ENCODE measurements around the gene ARGLU1. TPM values are rescaled to one million over a fixed set of nuclear protein-coding genes. Genes with fewer than 3 reads are reported as not detected.

Gene ARGLU1
- total RNA-seq, 1 experiment from 2014 or later: 94.4 TPM

DNA sequence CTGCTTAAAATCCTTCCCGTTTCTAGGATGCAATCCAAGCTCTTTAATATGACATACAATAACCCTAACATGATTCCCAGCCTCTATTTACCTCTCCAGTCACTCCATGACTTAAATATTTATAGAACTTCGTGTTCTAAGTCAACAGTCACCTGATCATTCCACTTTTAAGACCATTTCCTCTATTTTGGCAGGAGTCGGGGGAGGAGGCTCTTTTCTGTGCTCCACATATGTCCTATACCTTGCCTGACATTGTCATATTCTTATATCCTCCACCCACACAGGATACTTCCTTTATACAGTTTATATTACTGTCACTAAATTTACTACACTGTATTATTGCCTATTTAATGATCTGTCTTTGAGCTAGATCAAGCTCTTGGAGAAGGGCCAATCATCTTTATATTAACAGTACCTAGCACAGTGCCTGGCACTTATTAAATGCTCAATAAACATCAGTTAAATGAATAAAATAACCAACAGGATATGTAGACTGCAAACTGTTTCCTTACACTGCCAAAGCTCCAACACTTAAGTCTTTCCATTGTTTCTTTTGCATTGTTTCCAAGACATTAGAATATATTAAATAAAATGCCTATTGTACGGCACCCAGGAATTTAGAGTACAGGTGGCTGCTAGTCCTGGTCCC is 2.7 kb downstream of the ARGLU1 start:
- CTCF ChIA-PET: interaction anchor here (0.6 to 2.3 kb wide), 9 partner anchors 9 to 556 kb away, joined by 3 to 14 read pairs (median 4); partner anchors contain the start of gene EFNB2

DNA sequence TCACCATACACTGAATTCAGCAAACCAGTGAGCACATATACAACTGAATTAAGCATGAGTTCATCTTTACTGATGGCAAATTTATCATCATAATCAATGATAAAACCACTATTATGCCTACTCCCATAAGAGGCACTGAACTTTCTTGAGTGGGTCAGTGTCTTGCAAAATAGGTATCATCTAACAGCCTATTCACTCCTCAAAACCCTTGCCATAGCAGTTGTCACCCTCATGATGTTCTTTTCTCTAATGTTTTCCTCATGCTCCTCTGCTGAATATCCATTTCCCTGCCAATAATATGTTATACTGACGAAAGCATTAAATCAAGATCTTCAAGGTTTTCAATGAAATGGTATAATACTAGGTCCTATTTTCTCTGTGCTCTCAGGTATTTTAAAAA is 5.6 kb downstream of the ARGLU1 start:
- Mint-ChIP-seq H3K27me3 (ENCODE audit: insufficient read depth, unreplicated experiment) (no peaks in the 10 kb centered on the region), H3K4me3 (ENCODE audit: unreplicated experiment) (no peak overlapping the region), H3K4me1 (ENCODE audit: insufficient read depth, unreplicated experiment) (peaks cover 46% of the 10 kb centered on the region), H3K27ac (ENCODE audit: low read depth, unreplicated experiment) (no peak overlapping the region), H3K9me3 (ENCODE audit: unreplicated experiment) (no peaks in the 10 kb centered on the region), H3K36me3 (ENCODE audit: insufficient read depth, unreplicated experiment) (peaks cover 29% of the 10 kb centered on the region)
- intact Hi-C loops (cut with micrococcal nuclease): loop anchor here (10.0 kb wide), 1 partner anchor 362 kb away; no protein-coding TSS in a partner anchor
- POLR2A ChIA-PET: interaction anchor here (1.6 to 8.8 kb wide), 3 partner anchors 11 to 58 kb away, joined by 3 to 83 read pairs (median 4); partner anchors contain the start of gene EFNB2
- CTCF ChIA-PET: interaction anchor here (0.9 to 1.5 kb wide), 3 partner anchors 9 to 564 kb away, joined by 3 to 4 read pairs (median 3); no protein-coding TSS in a partner anchor
- no TSS peak for BruUV-seq (replicated peaks)
- TF ChIP-seq, protein P1, sequence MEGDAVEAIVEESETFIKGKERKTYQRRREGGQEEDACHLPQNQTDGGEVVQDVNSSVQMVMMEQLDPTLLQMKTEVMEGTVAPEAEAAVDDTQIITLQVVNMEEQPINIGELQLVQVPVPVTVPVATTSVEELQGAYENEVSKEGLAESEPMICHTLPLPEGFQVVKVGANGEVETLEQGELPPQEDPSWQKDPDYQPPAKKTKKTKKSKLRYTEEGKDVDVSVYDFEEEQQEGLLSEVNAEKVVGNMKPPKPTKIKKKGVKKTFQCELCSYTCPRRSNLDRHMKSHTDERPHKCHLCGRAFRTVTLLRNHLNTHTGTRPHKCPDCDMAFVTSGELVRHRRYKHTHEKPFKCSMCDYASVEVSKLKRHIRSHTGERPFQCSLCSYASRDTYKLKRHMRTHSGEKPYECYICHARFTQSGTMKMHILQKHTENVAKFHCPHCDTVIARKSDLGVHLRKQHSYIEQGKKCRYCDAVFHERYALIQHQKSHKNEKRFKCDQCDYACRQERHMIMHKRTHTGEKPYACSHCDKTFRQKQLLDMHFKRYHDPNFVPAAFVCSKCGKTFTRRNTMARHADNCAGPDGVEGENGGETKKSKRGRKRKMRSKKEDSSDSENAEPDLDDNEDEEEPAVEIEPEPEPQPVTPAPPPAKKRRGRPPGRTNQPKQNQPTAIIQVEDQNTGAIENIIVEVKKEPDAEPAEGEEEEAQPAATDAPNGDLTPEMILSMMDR (IDR thresholded peaks at IDR 0.05; ENCODE audit: unreplicated experiment): no peak
- no peak for DNase-seq (ENCODE audit: unreplicated experiment)

More for the DNA sequence above, 2.7 kb downstream of the ARGLU1 start:
- TF ChIP-seq, protein P1 (IDR thresholded peaks at IDR 0.05; ENCODE audit: unreplicated experiment): no peak
- H3K4me1 Mint-ChIP-seq (ENCODE audit: insufficient read depth, unreplicated experiment): peaks cover 49% of the 10 kb centered on the region
- H3K27ac Mint-ChIP-seq (ENCODE audit: low read depth, unreplicated experiment): peak overlapping the region; percentile 32
- DNase-seq (ENCODE audit: unreplicated experiment): no peak
- H3K9me3 Mint-ChIP-seq (ENCODE audit: unreplicated experiment): no peaks in the 10 kb centered on the region
- H3K4me3 Mint-ChIP-seq (ENCODE audit: unreplicated experiment): peak overlapping the region; percentile 81
- intact Hi-C loops (cut with micrococcal nuclease): loop anchor here (5.0 to 10.0 kb wide), 2 partner anchors 360 to 557 kb away; no protein-coding TSS in a partner anchor
- POLR2A ChIA-PET: interaction anchor here (0.6 to 8.8 kb wide), 8 partner anchors 7 to 353 kb away, joined by 3 to 83 read pairs (median 10); partner anchors contain the start of gene EFNB2
- no TSS peak for BruUV-seq (replicated peaks)
- peaks cover 6% of the 10 kb centered on the region for H3K36me3 Mint-ChIP-seq (ENCODE audit: insufficient read depth, unreplicated experiment)
- no peaks in the 10 kb centered on the region for H3K27me3 Mint-ChIP-seq (ENCODE audit: insufficient read depth, unreplicated experiment)

DNA sequence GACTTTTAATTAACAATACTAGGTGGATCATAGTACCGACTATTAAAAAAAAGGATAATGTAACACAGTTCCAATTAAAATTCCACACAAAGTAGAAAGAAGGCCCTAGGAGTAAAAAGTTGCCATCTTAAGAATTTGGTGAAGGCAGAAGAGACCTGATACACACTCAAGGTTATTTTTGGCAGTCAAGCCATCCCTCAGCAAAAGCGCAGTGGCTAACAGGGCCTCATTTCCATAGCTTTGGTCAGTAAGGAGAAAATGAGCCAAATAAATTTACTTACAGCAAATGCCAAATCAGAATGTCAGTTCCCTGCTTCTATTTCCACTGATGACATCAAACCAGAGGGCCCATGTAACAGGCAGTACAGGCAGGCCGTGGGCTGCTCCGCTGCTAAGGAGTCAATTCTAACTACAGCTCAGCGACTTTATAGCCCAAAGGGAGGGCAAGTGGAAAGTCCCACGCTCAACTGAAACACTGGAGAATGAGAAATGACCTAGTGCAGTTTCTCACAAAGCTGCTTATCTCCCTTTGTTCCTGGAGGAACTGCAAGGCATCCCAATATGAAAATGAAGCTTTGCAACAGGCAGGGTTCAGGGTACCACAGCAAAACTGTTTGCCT is 6.3 kb downstream of the ARGLU1 start:
- peaks cover 30% of the 10 kb centered on the region for H3K36me3 Mint-ChIP-seq (ENCODE audit: insufficient read depth, unreplicated experiment)
- TF ChIP-seq, protein P1 (IDR thresholded peaks at IDR 0.05; ENCODE audit: unreplicated experiment): no peak
- no peaks in the 10 kb centered on the region for H3K27me3 Mint-ChIP-seq (ENCODE audit: insufficient read depth, unreplicated experiment)
- no peak for DNase-seq (ENCODE audit: unreplicated experiment)
- no peaks in the 10 kb centered on the region for H3K9me3 Mint-ChIP-seq (ENCODE audit: unreplicated experiment)
- ChIA-PET POLR2A (interaction anchor here (1.6 to 8.8 kb wide), 3 partner anchors 12 to 58 kb away, joined by 3 to 83 read pairs (median 4); partner anchors contain the start of gene EFNB2), CTCF (interaction anchor here (0.9 to 1.5 kb wide), 2 partner anchors 59 to 565 kb away, joined by 3 to 4 read pairs; no protein-coding TSS in a partner anchor)
- H3K4me1 Mint-ChIP-seq (ENCODE audit: insufficient read depth, unreplicated experiment): peaks cover 46% of the 10 kb centered on the region
- no TSS peak for BruUV-seq (replicated peaks)
- H3K4me3 Mint-ChIP-seq (ENCODE audit: unreplicated experiment): no peak overlapping the region
- intact Hi-C loops (cut with micrococcal nuclease): loop anchor here (10.0 kb wide), 1 partner anchor 363 kb away; no protein-coding TSS in a partner anchor
- H3K27ac Mint-ChIP-seq (ENCODE audit: low read depth, unreplicated experiment): peak overlapping the region; percentile 43

DNA sequence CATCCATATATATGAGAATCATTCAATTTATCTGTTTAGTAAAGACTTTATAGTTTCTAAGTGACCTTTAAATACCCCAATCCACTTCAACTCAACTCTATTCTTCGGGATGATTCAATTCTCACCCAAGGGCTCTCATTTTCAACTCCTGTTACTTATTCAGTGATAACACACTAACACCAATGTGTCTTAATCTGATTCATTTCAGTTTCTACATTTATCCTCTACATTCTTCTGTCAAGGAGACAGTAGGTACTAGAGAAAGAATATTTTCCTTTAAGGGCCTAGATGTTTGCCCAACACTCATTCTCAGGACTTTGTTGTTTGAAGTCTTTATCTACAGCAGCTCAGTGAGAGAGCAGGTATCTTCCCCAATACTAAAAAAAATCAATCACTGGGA is 7.1 kb downstream of the ARGLU1 start:
- peaks cover 43% of the 10 kb centered on the region for H3K4me1 Mint-ChIP-seq (ENCODE audit: insufficient read depth, unreplicated experiment)
- no peak overlapping the region for H3K4me3 Mint-ChIP-seq (ENCODE audit: unreplicated experiment)
- ChIA-PET CTCF (no interaction called here), POLR2A (interaction anchor here (0.7 kb wide), 1 partner anchor 872 kb away, joined by 3 read pairs; no protein-coding TSS in a partner anchor)
- peak overlapping the region; percentile 43 for H3K27ac Mint-ChIP-seq (ENCODE audit: low read depth, unreplicated experiment)
- intact Hi-C loops (cut with micrococcal nuclease): loop anchor here (10.0 kb wide), 1 partner anchor 364 kb away; no protein-coding TSS in a partner anchor
- BruUV-seq (replicated peaks): no TSS peak
- TF ChIP-seq, protein P1 (IDR thresholded peaks at IDR 0.05; ENCODE audit: unreplicated experiment): no peak
- no peak for DNase-seq (ENCODE audit: unreplicated experiment)
- H3K27me3 Mint-ChIP-seq (ENCODE audit: insufficient read depth, unreplicated experiment): no peaks in the 10 kb centered on the region
- H3K36me3 Mint-ChIP-seq (ENCODE audit: insufficient read depth, unreplicated experiment): peaks cover 38% of the 10 kb centered on the region
- no peaks in the 10 kb centered on the region for H3K9me3 Mint-ChIP-seq (ENCODE audit: unreplicated experiment)
